PFSK-1 (cell line): ENCODE measurements around the gene SLC9C1.

Experiments used
- FOXP2 ChIP-seq: optimal IDR thresholded peaks from 2 replicates; pipeline ENCODE3; 2011; ENCODE audit warnings: borderline replicate concordance, control low read depth, inconsistent platforms; ENCODE audit not compliant: insufficient read depth; ENCODE audit errors: extremely low read length, extremely low read depth
- POLR2AphosphoS5 ChIP-seq: IDR thresholded peaks from 2 replicates; pipeline ENCODE4 v1.6.1; 2012; ENCODE audit warnings: low read depth, mild to moderate bottlenecking, control low read depth, low read length, moderate library complexity
- REST ChIP-seq, 2 experiments: IDR thresholded peaks; 2 replicates each; pipeline versions ENCODE4 v1.6.1 to v1.8.0; 2011 to 2012; ENCODE audit warnings: low read depth in 2 of 2, low read length in 2 of 2, control low read depth in 1 of 2, inconsistent platforms in 1 of 2, mild to moderate bottlenecking in 1 of 2, moderate library complexity in 1 of 2; ENCODE audit not compliant: insufficient read depth in 1 of 2
- SIN3A ChIP-seq: IDR thresholded peaks from 2 replicates; pipeline ENCODE4 v1.6.1; 2012; ENCODE audit warnings: mild to moderate bottlenecking, low read length, moderate library complexity, borderline replicate concordance; ENCODE audit not compliant: insufficient read depth
- TAF1 ChIP-seq: IDR thresholded peaks from 2 replicates; pipeline ENCODE4 v1.6.1; 2012; ENCODE audit warnings: low read length, control low read depth, borderline replicate concordance; ENCODE audit not compliant: insufficient read depth

SLC9C1 gene

GRCh38 chr3:112175646-112176045 lies 118.4 kb downstream of the SLC9C1 start:
- TF ChIP-seq TAF1 = no peak
- TF ChIP-seq FOXP2 = no peak
- no peak for TF ChIP-seq SIN3A
- TF ChIP-seq POLR2AphosphoS5 = no peak
- no peak for TF ChIP-seq REST (IDR thresholded peaks at IDR 0.05; ENCODE audit: insufficient read depth in 1 of 2, low read depth in 2 of 2, low read length in 2 of 2)

GRCh38 chr3:112175037-112175436 lies 119.0 kb downstream of the SLC9C1 start:
- no peak for TF ChIP-seq TAF1
- TF ChIP-seq FOXP2 = no peak
- TF ChIP-seq REST (IDR thresholded peaks at IDR 0.05; ENCODE audit: insufficient read depth in 1 of 2, low read depth in 2 of 2, low read length in 2 of 2) = no peak
- TF ChIP-seq SIN3A = no peak
- TF ChIP-seq POLR2AphosphoS5 = no peak

GRCh38 chr3:112171144-112171543 lies 122.9 kb downstream of the SLC9C1 start:
- no peak for TF ChIP-seq SIN3A
- no peak for TF ChIP-seq REST (IDR thresholded peaks at IDR 0.05; ENCODE audit: insufficient read depth in 1 of 2, low read depth in 2 of 2, low read length in 2 of 2)
- TF ChIP-seq POLR2AphosphoS5 = no peak
- no peak for TF ChIP-seq TAF1
- no peak for TF ChIP-seq FOXP2

GRCh38 chr3:112170046-112170445 lies 124.0 kb downstream of the SLC9C1 start:
- TF ChIP-seq POLR2AphosphoS5 = no peak
- no peak for TF ChIP-seq SIN3A
- TF ChIP-seq TAF1 = no peak
- no peak for TF ChIP-seq FOXP2
- no peak for TF ChIP-seq REST (IDR thresholded peaks at IDR 0.05; ENCODE audit: insufficient read depth in 1 of 2, low read depth in 2 of 2, low read length in 2 of 2)

DNA sequence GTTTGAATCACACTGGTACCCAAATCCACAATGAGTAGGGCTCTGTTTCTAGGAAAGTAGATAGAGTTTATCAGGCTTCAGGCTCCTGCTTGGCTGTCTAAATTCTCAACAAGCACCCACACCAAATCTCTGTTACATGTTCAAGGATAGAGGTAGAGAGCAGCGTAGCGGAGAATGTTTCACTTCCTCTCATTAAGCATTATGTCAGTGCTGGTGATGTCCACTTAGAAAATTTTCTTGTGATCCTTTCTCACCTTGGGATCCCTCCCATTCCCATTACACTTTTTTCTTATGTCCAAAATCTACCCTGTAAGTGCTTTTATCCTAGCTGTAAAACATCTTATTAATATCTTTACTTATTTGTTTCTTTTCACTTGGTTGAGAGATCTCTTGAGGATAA lies 126.3 kb downstream of the SLC9C1 start:
- TF ChIP-seq SIN3A = no peak
- no peak for TF ChIP-seq TAF1
- TF ChIP-seq FOXP2 = no peak
